DMS 273 (cell line): ENCODE results near the gene GRIN3A.

Experiments used
- DNase-seq: peaks from one replicate; lab custom pipeline; 2025; ENCODE audit not compliant: unreplicated experiment; lab: John Stamatoyannopoulos, UW

GRIN3A gene

GRCh38 chr9:101706261-101706798, 32.1 kb downstream of the GRIN3A start:
- no peak for DNase-seq

- peak; percentile 68 for DNase-seq
Observed at GRCh38 chr9:101705135-101705661, 33.2 kb downstream of the GRIN3A start.

GRCh38 chr9:101702257-101702656, 36.2 kb downstream of the GRIN3A start:
- no peak for DNase-seq

- DNase-seq: no peak
Observed at GRCh38 chr9:101693546-101694336, 44.7 kb downstream of the GRIN3A start.

GRCh38 chr9:101691657-101692056, 46.8 kb downstream of the GRIN3A start:
- peak; percentile 5 for DNase-seq

GRCh38 chr9:101689039-101689438, 49.4 kb downstream of the GRIN3A start:
- no peak for DNase-seq

GRCh38 chr9:101684665-101685064, 53.8 kb downstream of the GRIN3A start:
- DNase-seq: no peak

- DNase-seq: no peak
Observed at GRCh38 chr9:101683236-101683635, 55.2 kb downstream of the GRIN3A start.

GRCh38 chr9:101677861-101678260, 60.6 kb downstream of the GRIN3A start:
- DNase-seq: no peak

- DNase-seq: no peak
Observed at GRCh38 chr9:101675341-101675740, 63.1 kb downstream of the GRIN3A start.

- no peak for DNase-seq
Observed at GRCh38 chr9:101674165-101674564, 64.3 kb downstream of the GRIN3A start.

- DNase-seq: no peak
Observed at GRCh38 chr9:101673642-101674041, 64.8 kb downstream of the GRIN3A start.

GRCh38 chr9:101671567-101671966, 66.9 kb downstream of the GRIN3A start:
- no peak for DNase-seq

- no peak for DNase-seq
Observed at GRCh38 chr9:101668421-101668820, 70.0 kb downstream of the GRIN3A start.

- no peak for DNase-seq
Observed at GRCh38 chr9:101664453-101664852, 74.0 kb downstream of the GRIN3A start.

- no peak for DNase-seq
Observed at GRCh38 chr9:101652601-101653175, 85.8 kb downstream of the GRIN3A start.

- DNase-seq: no peak
Observed at GRCh38 chr9:101650142-101650541, 88.3 kb downstream of the GRIN3A start.

- DNase-seq: no peak
Observed at GRCh38 chr9:101648493-101648892, 90.0 kb downstream of the GRIN3A start.

GRCh38 chr9:101639785-101640665, 98.4 kb downstream of the GRIN3A start:
- DNase-seq: no peak

- DNase-seq: peak; percentile 2
Observed at GRCh38 chr9:101639311-101639710, 99.1 kb downstream of the GRIN3A start.

GRCh38 chr9:101636247-101636646, 102.2 kb downstream of the GRIN3A start:
- no peak for DNase-seq
